NCI-H510A (cell line): ENCODE data around the gene NRSN1.
"Not testable (repeated sequence)": the region's sequence is repeated elsewhere in the genome, so short reads cannot be mapped to it uniquely, and the experiment has no call there.

ENCODE experiments used
- DNase-seq: peaks from one replicate; lab custom pipeline; 2025; lab: John Stamatoyannopoulos, UW

The NRSN1 gene

GRCh38 chr6:24142733-24143132 lies 16.7 kb downstream of the NRSN1 start:
- not testable (repeated sequence) for DNase-seq

DNA sequence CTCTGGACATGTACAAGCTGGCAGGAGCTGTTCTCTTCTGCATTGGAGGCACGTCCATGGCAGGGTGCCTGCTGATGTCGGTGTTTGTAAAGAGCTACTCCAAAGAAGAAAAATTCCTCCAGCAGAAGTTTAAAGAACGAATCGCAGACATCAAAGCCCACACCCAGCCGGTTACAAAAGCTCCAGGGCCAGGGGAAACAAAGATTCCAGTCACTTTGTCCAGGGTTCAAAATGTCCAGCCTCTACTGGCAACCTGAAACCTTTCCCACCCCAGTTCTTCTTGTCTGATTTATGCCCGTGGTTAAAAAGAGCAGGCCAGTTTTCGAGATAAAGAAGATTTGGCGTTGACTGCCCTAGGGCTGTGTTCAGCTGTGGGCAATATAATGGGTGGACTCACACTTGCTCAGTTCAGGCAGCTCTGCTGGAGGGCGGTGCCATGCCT lies 19.7 kb downstream of the NRSN1 start:
- no peak for DNase-seq

GRCh38 chr6:24146871-24147270 lies 20.9 kb downstream of the NRSN1 start:
- no peak for DNase-seq

DNA sequence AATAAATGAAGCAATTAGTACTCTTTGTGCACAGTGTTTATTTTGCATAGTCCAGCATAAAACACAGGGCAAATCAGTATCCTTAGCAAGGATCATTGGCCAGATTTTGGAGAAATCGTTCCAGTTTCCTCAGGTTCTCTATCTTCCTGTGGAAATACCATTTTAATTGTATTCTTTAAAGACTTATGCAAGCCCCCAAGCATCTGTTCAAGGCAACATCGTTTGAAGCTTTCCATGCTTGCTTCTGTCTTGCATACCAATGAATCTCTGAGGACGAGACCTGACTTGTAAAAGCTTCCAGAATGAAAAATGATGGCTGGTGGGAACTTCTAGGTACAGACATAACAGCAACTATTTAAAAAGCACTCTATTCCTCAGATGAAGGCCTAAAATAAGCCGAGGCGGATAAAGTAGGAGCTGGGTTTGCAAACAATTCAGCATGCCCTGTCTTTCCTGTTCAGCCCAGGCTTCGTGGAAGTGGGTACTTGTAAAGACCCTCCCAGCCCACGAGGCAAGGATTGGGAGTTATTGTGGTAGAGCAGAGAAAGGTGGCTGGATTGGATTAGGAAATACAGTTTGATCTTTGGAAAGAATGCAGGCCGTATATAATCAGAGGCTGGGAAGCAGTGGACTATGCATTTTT lies 21.6 kb downstream of the NRSN1 start:
- DNase-seq, result no peak

GRCh38 chr6:24148154-24148570 lies 22.1 kb downstream of the NRSN1 start:
- DNase-seq, result no peak

DNA sequence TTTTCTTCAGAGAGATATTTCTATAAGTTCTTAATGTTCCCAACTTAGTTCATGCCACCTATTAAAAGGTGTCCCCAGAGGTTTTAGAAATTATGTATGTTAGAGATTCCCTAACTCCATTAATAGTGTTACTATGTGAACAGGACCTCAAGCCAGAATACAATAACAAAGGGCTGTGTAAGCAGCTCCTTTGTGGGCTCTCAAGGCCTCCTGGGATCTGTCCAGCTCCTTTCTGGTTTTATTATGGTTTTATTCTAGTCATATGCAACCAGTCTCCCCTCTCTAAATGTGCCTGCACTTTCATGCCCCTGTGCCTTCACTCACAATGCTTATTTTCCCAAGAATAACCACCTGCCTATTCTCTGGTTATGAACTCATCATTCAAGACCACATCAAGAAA lies 22.7 kb downstream of the NRSN1 start:
- no peak for DNase-seq

- no peak for DNase-seq
These were observed 23.3 kb downstream of the NRSN1 start for GRCh38 chr6:24149296-24149695.

DNA sequence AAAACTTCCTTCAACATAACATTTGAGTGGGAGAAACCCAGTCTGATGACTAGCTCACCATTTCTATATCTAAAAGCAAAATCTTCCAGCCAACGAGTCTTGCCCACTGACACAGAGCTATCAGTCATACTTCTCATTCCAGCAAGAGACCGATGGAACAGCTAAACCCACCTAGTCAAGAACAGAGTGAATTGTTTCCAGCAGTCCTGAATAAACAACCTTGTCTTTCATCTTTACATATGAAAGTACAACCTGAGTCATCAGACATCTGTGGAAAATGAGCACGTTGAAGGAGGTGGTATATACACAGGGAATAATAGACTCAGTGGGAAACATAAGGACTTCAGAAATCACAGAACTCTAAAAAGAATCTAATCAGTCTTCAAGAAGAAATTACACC lies 23.8 kb downstream of the NRSN1 start:
- DNase-seq, result no peak

DNA sequence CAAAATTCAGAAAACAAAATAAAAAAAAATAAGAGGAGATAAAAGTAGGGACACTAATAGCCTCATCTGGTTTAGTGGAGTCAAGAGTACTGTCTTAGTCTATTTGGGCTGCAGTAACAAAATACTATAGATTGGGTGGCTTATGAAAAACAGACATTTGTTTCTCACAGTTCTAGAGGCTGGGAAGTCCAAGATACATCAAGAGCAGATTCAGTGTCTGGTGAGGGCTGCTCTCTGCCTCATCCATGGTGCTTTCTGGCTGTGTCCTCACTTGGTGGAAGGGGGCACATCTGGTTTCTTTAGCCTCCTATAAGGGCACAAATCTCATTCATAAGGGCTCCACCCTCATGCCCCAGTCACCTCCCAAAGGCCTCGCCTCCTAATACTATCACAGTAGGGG lies 26.0 kb downstream of the NRSN1 start:
- DNase-seq, result no peak

GRCh38 chr6:24154121-24154520 lies 28.1 kb downstream of the NRSN1 start:
- DNase-seq, result no peak

DNA sequence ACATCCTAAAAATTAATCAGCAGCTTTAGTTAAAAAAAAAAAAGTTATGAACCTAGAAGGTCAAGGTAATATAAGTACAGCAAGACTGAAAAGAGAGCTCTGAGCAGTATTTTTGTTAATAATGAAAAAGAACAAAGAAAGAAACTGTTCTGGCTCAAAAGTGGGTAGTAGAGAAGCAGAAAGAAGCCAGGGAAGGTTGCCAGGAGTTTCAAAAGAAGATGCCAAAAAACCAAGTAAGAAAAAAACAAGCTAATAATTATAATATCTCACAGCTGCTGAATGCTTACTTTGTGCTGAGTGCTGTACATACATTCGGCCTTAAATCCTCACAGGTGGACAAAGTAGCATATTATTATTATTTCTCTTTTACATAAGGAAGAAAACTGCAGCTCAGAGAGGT lies 31.9 kb downstream of the NRSN1 start:
- no peak for DNase-seq

- no peak for DNase-seq
These were observed 57.6 kb downstream of the NRSN1 start for GRCh38 chr6:24183584-24183983.

- no peak for DNase-seq
These were observed 60.3 kb downstream of the NRSN1 start for GRCh38 chr6:24186349-24186748.

GRCh38 chr6:24187965-24188577 lies 62.1 kb downstream of the NRSN1 start:
- no peak for DNase-seq

GRCh38 chr6:24188578-24189080 lies 62.6 kb downstream of the NRSN1 start:
- DNase-seq, result no peak

- DNase-seq, result no peak
These were observed 65.3 kb downstream of the NRSN1 start for GRCh38 chr6:24191346-24191745.

DNA sequence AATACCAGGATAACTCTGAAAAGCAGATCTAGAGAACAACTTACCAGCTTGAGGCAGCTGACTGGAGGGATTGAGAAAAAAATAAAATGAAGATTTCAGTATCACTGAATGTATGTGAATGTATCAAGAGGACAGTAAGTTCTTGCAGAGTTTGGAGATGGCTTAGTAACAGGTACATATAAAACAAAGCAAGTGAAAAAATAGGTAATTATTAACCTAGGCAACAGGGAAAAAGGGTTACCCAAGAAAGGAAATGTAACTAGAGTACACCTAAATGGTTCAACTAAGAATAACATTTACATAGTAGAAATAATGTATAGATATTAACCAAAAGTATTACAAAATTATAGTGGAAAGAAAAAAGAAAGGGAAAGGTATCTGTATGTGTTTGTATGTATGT lies 67.3 kb downstream of the NRSN1 start:
- no peak for DNase-seq

DNA sequence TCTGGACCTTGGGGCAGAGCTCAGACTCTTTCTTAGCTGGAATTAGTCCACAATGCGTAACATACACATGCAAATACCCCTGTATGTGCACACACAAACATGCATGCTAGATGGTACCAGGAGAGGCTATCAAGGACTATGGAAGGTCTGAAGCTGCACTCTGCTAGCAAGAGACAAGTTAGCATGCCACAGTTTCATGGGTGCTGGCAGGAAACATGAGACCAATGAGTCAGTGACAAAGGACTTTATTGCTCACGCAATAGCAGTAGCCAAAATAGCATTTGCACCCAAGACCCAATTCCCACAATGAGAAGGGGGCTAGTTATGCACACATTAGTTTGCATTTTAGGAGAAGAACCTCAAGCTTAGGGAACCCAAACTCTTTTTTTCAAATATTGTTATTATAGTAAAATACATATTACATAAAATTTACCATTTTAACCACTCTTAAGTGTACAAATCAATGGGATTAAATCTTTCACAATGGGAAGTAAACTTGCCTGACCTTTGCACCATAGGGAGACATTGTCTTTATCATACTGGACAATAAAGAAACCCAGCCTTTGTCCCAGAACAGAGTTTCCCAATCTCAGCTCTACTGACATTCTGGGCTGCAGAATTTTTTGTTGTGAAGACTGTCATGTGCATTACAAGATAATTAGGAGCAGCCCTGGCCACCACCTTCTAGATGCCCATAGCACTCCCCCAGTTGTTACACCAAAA lies 69.1 kb downstream of the NRSN1 start:
- no peak for DNase-seq

- DNase-seq, result no peak
These were observed 70.0 kb downstream of the NRSN1 start for GRCh38 chr6:24195836-24196597.
